Measurements from ENCODE around the gene PNMA8B. TPM values are rescaled to one million over a fixed set of nuclear protein-coding genes. Genes with fewer than 3 reads are reported as not detected.
"Not testable (repeated sequence)": the region's sequence is repeated elsewhere in the genome, so short reads cannot be mapped to it uniquely, and the experiment has no call there.

The PNMA8B gene
- total RNA-seq, 4 donors from 2014 or later = 0.13 to 1.1 (median 0.79) TPM

- Histone ChIP-seq H3K9me3 (no peaks in the 10 kb centered on the region), H3K36me3 (no peaks in the 10 kb centered on the region), H3K27me3 (peaks cover 0 to 48% (median 0%) of the 10 kb centered on the region in 4 donors), H3K27ac (no peak overlapping the region), H3K4me1 (peaks cover 6 to 16% (median 7%) of the 10 kb centered on the region in 3 donors), H3K4me3 (no peak overlapping the region)
- 54 to 55% methylated on average over 22 of the region's 25 CpGs for WGBS, 2 donors
- no peak for DNase-seq
- no peak for TF ChIP-seq POLR2A (IDR thresholded peaks at IDR 0.05)
- TF ChIP-seq CTCF (IDR thresholded peaks at IDR 0.05) = no peak
- intact Hi-C loops (cut with DNase I) = no loop called here
These were observed 33.2 kb upstream of the PNMA8B start for GRCh38 chr19:46528601-46529590.

- H3K27ac ChIP-seq; intact Hi-C loops (cut with DNase I); DNase-seq; H3K9me3 ChIP-seq; H3K36me3 ChIP-seq; H3K4me3 ChIP-seq: not testable (repeated sequence)
- 60 to 91% methylated on average over 1 to 6 of the region's 18 CpGs for WGBS, 2 donors
- H3K4me1 ChIP-seq = peaks cover 6 to 16% (median 7%) of the 10 kb centered on the region in 3 donors
- H3K27me3 ChIP-seq = peaks cover 0 to 32% (median 0%) of the 10 kb centered on the region in 4 donors
These were observed 31.1 kb upstream of the PNMA8B start for GRCh38 chr19:46526801-46527200.

GRCh38 chr19:46524308-46524707 lies 28.6 kb upstream of the PNMA8B start:
- no peak overlapping the region for H3K4me3 ChIP-seq

GRCh38 chr19:46522988-46523387 lies 27.3 kb upstream of the PNMA8B start:
- DNase-seq; H3K9me3 ChIP-seq; H3K4me3 ChIP-seq; H3K27me3 ChIP-seq; H3K4me1 ChIP-seq; H3K36me3 ChIP-seq; H3K27ac ChIP-seq; intact Hi-C loops (cut with DNase I): not testable (repeated sequence)
- 49% methylated on average over 4 of the region's 4 CpGs for WGBS, 2 donors

More at GRCh38 chr19:46524308-46524707, 28.6 kb upstream of the PNMA8B start:
- no peak overlapping the region for H3K27ac ChIP-seq
- peaks cover 0 to 2% (median 0%) of the 10 kb centered on the region in 3 donors for H3K4me1 ChIP-seq
- intact Hi-C loops (cut with DNase I) = no loop called here
- no peaks in the 10 kb centered on the region for H3K36me3 ChIP-seq
- 82 to 90% methylated on average over 2 of the region's 2 CpGs for WGBS, 2 donors
- DNase-seq = no peak
- TF ChIP-seq POLR2A (IDR thresholded peaks at IDR 0.05) (no peak), CTCF (IDR thresholded peaks at IDR 0.05) (no peak)
- peaks cover 0 to 13% (median 0%) of the 10 kb centered on the region in 4 donors for H3K27me3 ChIP-seq
- no peaks in the 10 kb centered on the region for H3K9me3 ChIP-seq

- DNase-seq = no peak
- Histone ChIP-seq H3K27ac (no peak overlapping the region), H3K4me3 (no peak overlapping the region), H3K36me3 (no peaks in the 10 kb centered on the region), H3K9me3 (no peaks in the 10 kb centered on the region), H3K27me3 (peaks cover 0 to under 1% (median 0%) of the 10 kb centered on the region in 4 donors), H3K4me1 (no peaks in the 10 kb centered on the region)
- intact Hi-C loops (cut with DNase I) = no loop called here
- WGBS, 2 donors = 88 to 93% methylated on average over 12 to 14 of the region's 14 CpGs
- TF ChIP-seq POLR2A (IDR thresholded peaks at IDR 0.05) = no peak
- TF ChIP-seq CTCF (IDR thresholded peaks at IDR 0.05) = no peak
These were observed 25.7 kb upstream of the PNMA8B start for GRCh38 chr19:46521241-46521868.

- Histone ChIP-seq H3K36me3 (no peaks in the 10 kb centered on the region), H3K27me3 (peaks cover 0 to 5% (median 0%) of the 10 kb centered on the region in 4 donors), H3K27ac (no peak overlapping the region), H3K4me1 (no peaks in the 10 kb centered on the region), H3K9me3 (no peaks in the 10 kb centered on the region), H3K4me3 (no peak overlapping the region)
- DNase-seq = no peak
- WGBS, 2 donors = 78 to 95% methylated on average over 5 to 6 of the region's 6 CpGs
- intact Hi-C loops (cut with DNase I) = no loop called here
- TF ChIP-seq CTCF (IDR thresholded peaks at IDR 0.05) (no peak), POLR2A (IDR thresholded peaks at IDR 0.05) (no peak)
These were observed 24.9 kb upstream of the PNMA8B start for GRCh38 chr19:46520616-46521015.

Measured in esophagus squamous epithelium (tissue), 5 donors.